GM19395 (cell line): ENCODE measurements around the gene ARMH1.
"Not testable (repeated sequence)": the region's sequence is repeated elsewhere in the genome, so short reads cannot be mapped to it uniquely, and the experiment has no call there.

Experiments used
- ATAC-seq: cut with Tn5 transposase; IDR thresholded peaks from one replicate; pipeline ENCODE4 v1.9.1; 2021; ENCODE audit warnings: mild to moderate bottlenecking, moderate library complexity; ENCODE audit not compliant: unreplicated experiment

Gene ARMH1

DNA sequence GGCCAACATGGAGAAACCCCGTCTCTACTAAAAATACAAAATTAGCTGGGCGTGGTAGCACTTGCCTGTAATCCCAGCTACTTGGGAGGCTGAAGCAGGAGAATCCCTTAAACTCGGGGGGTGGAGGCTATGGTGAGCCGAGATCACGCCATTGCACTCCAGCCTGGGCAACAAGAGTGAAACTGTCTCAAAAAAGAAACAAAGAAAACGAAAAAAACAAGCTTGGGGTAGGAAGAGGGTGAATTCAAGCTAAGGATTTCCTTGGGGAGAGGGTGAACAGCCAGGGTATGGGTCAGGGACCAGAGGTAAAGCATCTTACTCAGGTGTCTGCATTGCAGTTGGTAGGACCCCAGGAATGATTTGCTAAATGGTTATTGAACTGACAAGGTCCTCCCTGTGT is 91.9 kb downstream of the ARMH1 start:
- ATAC-seq = not testable (repeated sequence)
